Mesendoderm (in vitro differentiated cells): ENCODE measurements around the gene DLG2.

Experiments used
- DNase-seq: peaks from one replicate; pipeline ENCODE4 v3.0.0; 2013
- H2AK5ac ChIP-seq: 2 replicates; pipeline ENCODE4 v1.6.1; 2013; ENCODE audit warnings: low read length, inconsistent platforms
- H2BK120ac ChIP-seq: 2 replicates; pipeline ENCODE4 v1.6.1; 2013; ENCODE audit warnings: low read depth, mild to moderate bottlenecking, low read length, moderate library complexity, mixed read lengths
- H2BK15ac ChIP-seq: replicated peaks from 2 replicates; pipeline ENCODE4 v1.6.1; 2013; ENCODE audit warnings: low read depth, mild to moderate bottlenecking, moderate library complexity
- H2BK5ac ChIP-seq: 2 replicates; pipeline ENCODE4 v1.6.1; 2013; ENCODE audit warnings: low read length, inconsistent platforms
- H3K18ac ChIP-seq: 2 replicates; pipeline ENCODE4 v1.6.1; 2013; ENCODE audit warnings: mild to moderate bottlenecking, low read length, mixed read lengths
- H3K23ac ChIP-seq: one replicate; pipeline ENCODE4 v1.6.1; 2013; ENCODE audit warnings: low read length
- H3K27ac ChIP-seq: 2 replicates; pipeline ENCODE4 v1.5.1; 2013; ENCODE audit warnings: low read depth, mild to moderate bottlenecking, inconsistent platforms, low read length, moderate library complexity
- H3K27me3 ChIP-seq: 2 replicates; pipeline ENCODE4 v1.6.1; 2013; ENCODE audit warnings: low read length, control low read depth, mild to moderate bottlenecking, inconsistent platforms; ENCODE audit not compliant: insufficient read depth, poor library complexity
- H3K36me3 ChIP-seq: 2 replicates; pipeline ENCODE4 v1.6.1; 2013; ENCODE audit warnings: low read length, inconsistent platforms; ENCODE audit not compliant: control insufficient read depth, insufficient read depth
- H3K4ac ChIP-seq: one replicate; pipeline ENCODE4 v1.6.1; 2013; ENCODE audit warnings: low read depth, mild to moderate bottlenecking, low read length, moderate library complexity
- H3K4me1 ChIP-seq: 2 replicates; pipeline ENCODE4 v1.6.1; 2013; ENCODE audit warnings: low read depth, low read length, inconsistent platforms; ENCODE audit not compliant: control insufficient read depth
- H3K4me2 ChIP-seq: 2 replicates; pipeline ENCODE4 v1.6.1; 2013; ENCODE audit warnings: low read length
- H3K4me3 ChIP-seq: 2 replicates; pipeline ENCODE4 v1.5.1; 2013; ENCODE audit warnings: mild to moderate bottlenecking, low read length
- H3K56ac ChIP-seq: one replicate; pipeline ENCODE4 v1.6.1; 2013; ENCODE audit warnings: low read length
- H3K79me1 ChIP-seq: 2 replicates; pipeline ENCODE4 v1.6.1; 2013; ENCODE audit warnings: low read length, inconsistent platforms
- H3K79me2 ChIP-seq: 2 replicates; pipeline ENCODE4 v1.6.1; 2013; ENCODE audit warnings: mild to moderate bottlenecking, low read length; ENCODE audit not compliant: control insufficient read depth, insufficient read depth
- H3K9ac ChIP-seq: 2 replicates; pipeline ENCODE4 v1.6.1; 2013; ENCODE audit warnings: low read length, inconsistent platforms
- H4K5ac ChIP-seq: one replicate; pipeline ENCODE4 v1.6.1; 2013; ENCODE audit warnings: low read length
- H4K8ac ChIP-seq: one replicate; pipeline ENCODE4 v1.6.1; 2013; ENCODE audit warnings: low read depth, mild to moderate bottlenecking, control low read depth, low read length, moderate library complexity
- WGBS: extraction: QIAGEN DNeasy Blood & Tissue Kit; methylation state at CpG from one replicate; pipeline ENCODE4 v1.1.7; 2013; ENCODE audit warnings: low lambda C conversion rate, missing lambda C conversion rate; ENCODE audit not compliant: insufficient coverage; ENCODE audit errors: extremely low coverage; 5-methylcytosine and 5-hydroxymethylcytosine counted together

The DLG2 gene

GRCh38 chr11:85171648-85172257, 455.4 kb downstream of the DLG2 start:
- Histone ChIP-seq H4K5ac (no peak overlapping the region), H3K4ac (no peak overlapping the region), H3K36me3 (no peaks in the 10 kb centered on the region), H4K8ac (no peak overlapping the region), H3K27ac (no peak overlapping the region), H3K79me1 (no peaks in the 10 kb centered on the region), H3K23ac (no peak overlapping the region), H2BK5ac (no peak overlapping the region), H3K4me1 (no peaks in the 10 kb centered on the region), H3K56ac (no peak overlapping the region), H2BK15ac (no peak overlapping the region), H3K4me3 (no peak overlapping the region), H2BK120ac (no peak overlapping the region), H3K18ac (no peak overlapping the region), H3K27me3 (no peaks in the 10 kb centered on the region), H3K9ac (no peak overlapping the region), H3K4me2 (no peak overlapping the region), H2AK5ac (no peak overlapping the region), H3K79me2 (no peaks in the 10 kb centered on the region)
- WGBS = no CpG with 5 or more reads among the region's 6 CpGs
- DNase-seq = peak; percentile 15

DNA sequence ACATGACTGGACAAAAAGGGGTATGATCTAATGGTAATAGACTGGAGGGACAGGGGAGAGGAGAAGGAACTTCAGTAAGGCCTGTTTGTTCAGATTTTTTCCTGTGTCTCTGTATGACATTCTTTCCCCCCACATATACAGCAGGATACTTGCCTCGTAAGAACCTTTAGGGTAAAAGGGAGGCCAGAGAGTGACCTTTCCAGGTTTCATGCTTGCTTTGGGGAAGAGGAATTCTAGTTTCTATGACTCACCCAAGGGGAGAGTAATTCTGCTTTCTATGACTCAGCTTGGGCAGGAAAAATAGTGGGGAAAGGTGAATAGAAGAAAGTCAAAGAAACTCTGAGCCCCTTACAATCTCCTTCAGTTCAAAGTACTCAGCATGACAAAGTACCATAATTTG, 457.0 kb downstream of the DLG2 start:
- no peak overlapping the region for H4K8ac ChIP-seq
- no peak overlapping the region for H3K23ac ChIP-seq
- WGBS = no CpG with 5 or more reads among the region's 1 CpG
- H3K4me3 ChIP-seq = no peak overlapping the region
- no peak overlapping the region for H3K4me2 ChIP-seq
- no peak overlapping the region for H3K56ac ChIP-seq
- H3K27me3 ChIP-seq = no peaks in the 10 kb centered on the region
- H4K5ac ChIP-seq = no peak overlapping the region
- H3K9ac ChIP-seq = no peak overlapping the region
- H3K4ac ChIP-seq = no peak overlapping the region
- peak; percentile 78 for DNase-seq
- H2BK5ac ChIP-seq = no peak overlapping the region
- no peak overlapping the region for H3K18ac ChIP-seq
- no peaks in the 10 kb centered on the region for H3K79me1 ChIP-seq
- H3K36me3 ChIP-seq = no peaks in the 10 kb centered on the region
- no peak overlapping the region for H3K27ac ChIP-seq
- no peaks in the 10 kb centered on the region for H3K79me2 ChIP-seq
- no peak overlapping the region for H2AK5ac ChIP-seq
- no peak overlapping the region for H2BK120ac ChIP-seq
- no peak overlapping the region for H2BK15ac ChIP-seq
- no peaks in the 10 kb centered on the region for H3K4me1 ChIP-seq

- H2AK5ac ChIP-seq = no peak overlapping the region
- no peaks in the 10 kb centered on the region for H3K27me3 ChIP-seq
- no peak overlapping the region for H3K4me2 ChIP-seq
- H3K4ac ChIP-seq = no peak overlapping the region
- no peak overlapping the region for H4K8ac ChIP-seq
- no peak overlapping the region for H3K9ac ChIP-seq
- no peak overlapping the region for H3K4me3 ChIP-seq
- no CpG with 5 or more reads among the region's 1 CpG for WGBS
- DNase-seq = no peak
- H3K79me1 ChIP-seq = no peaks in the 10 kb centered on the region
- H3K23ac ChIP-seq = no peak overlapping the region
- no peaks in the 10 kb centered on the region for H3K4me1 ChIP-seq
- H3K27ac ChIP-seq = no peak overlapping the region
- H2BK120ac ChIP-seq = no peak overlapping the region
- H3K18ac ChIP-seq = no peak overlapping the region
- H4K5ac ChIP-seq = no peak overlapping the region
- no peak overlapping the region for H2BK15ac ChIP-seq
- no peaks in the 10 kb centered on the region for H3K79me2 ChIP-seq
- no peaks in the 10 kb centered on the region for H3K36me3 ChIP-seq
- H2BK5ac ChIP-seq = no peak overlapping the region
- no peak overlapping the region for H3K56ac ChIP-seq
Measured at GRCh38 chr11:85167471-85167870, 459.7 kb downstream of the DLG2 start.

- Histone ChIP-seq H2BK5ac (no peak overlapping the region), H3K18ac (no peak overlapping the region), H3K9ac (no peak overlapping the region), H4K5ac (no peak overlapping the region), H3K79me1 (no peaks in the 10 kb centered on the region), H2BK120ac (no peak overlapping the region), H2AK5ac (no peak overlapping the region), H3K27me3 (no peaks in the 10 kb centered on the region), H3K36me3 (no peaks in the 10 kb centered on the region), H3K56ac (no peak overlapping the region), H3K79me2 (no peaks in the 10 kb centered on the region), H3K4ac (no peak overlapping the region), H3K23ac (no peak overlapping the region), H3K27ac (no peak overlapping the region), H2BK15ac (no peak overlapping the region), H3K4me3 (no peak overlapping the region), H3K4me2 (no peak overlapping the region), H4K8ac (no peak overlapping the region), H3K4me1 (no peaks in the 10 kb centered on the region)
- WGBS = no CpG with 5 or more reads among the region's 1 CpG
- DNase-seq = no peak
Measured at GRCh38 chr11:85167038-85167437, 460.1 kb downstream of the DLG2 start.

DNA sequence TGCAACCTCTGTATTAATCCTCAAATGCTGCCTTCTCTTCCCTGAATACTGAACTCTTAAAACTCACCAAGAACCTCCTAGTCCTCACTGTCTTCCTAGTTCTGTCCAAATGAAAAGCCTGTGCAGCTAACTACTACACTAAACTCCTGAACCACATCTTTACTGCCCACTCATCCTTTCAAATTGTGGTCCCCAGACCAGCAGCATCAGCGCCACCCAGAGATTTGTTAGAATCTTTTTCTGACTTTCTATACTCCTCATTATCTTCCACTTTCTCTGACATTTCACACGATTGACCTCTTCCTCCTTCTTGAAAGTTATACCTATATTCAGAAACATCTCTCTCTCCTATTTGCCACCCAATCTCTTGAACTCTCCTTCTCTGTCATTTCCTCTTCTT, 461.3 kb downstream of the DLG2 start:
- Histone ChIP-seq H3K27ac (no peak overlapping the region), H3K23ac (no peak overlapping the region), H3K18ac (no peak overlapping the region), H3K4ac (no peak overlapping the region), H3K4me1 (no peaks in the 10 kb centered on the region), H2BK120ac (no peak overlapping the region), H3K4me2 (no peak overlapping the region), H3K27me3 (no peaks in the 10 kb centered on the region), H3K4me3 (no peak overlapping the region), H3K79me1 (no peaks in the 10 kb centered on the region), H3K9ac (no peak overlapping the region), H3K79me2 (no peaks in the 10 kb centered on the region), H4K5ac (no peak overlapping the region), H2BK15ac (no peak overlapping the region), H3K36me3 (no peaks in the 10 kb centered on the region), H2BK5ac (no peak overlapping the region), H2AK5ac (no peak overlapping the region), H4K8ac (no peak overlapping the region), H3K56ac (no peak overlapping the region)
- no peak for DNase-seq
- WGBS = no CpG with 5 or more reads among the region's 2 CpGs

DNA sequence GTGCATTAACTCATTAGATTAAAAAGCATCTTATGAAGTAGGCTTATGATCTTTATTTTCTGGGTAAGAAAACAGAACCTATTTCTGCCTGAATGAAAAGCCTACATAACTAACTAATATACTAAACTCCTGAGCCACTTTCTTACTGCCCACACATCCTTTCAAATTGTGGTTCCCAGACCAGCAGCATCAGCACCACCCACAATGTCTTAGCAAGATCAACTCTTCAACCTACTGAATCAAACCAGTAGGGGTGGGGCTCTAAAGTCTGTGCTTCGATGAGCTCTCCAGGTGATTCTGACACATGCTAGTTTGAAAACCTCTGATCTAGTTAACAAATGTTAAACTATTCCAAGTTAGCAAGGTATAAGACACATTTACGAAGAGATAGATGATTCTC, 462.4 kb downstream of the DLG2 start:
- no CpG with 5 or more reads among the region's 2 CpGs for WGBS
- Histone ChIP-seq H3K4ac (no peak overlapping the region), H2BK15ac (no peak overlapping the region)

More for the DNA sequence above, 462.4 kb downstream of the DLG2 start:
- Histone ChIP-seq H3K79me1 (no peaks in the 10 kb centered on the region), H2BK120ac (no peak overlapping the region), H3K18ac (no peak overlapping the region), H3K4me1 (no peaks in the 10 kb centered on the region), H3K27ac (no peak overlapping the region), H3K79me2 (no peaks in the 10 kb centered on the region), H4K8ac (no peak overlapping the region), H2BK5ac (no peak overlapping the region), H3K4me2 (no peak overlapping the region), H3K9ac (no peak overlapping the region), H4K5ac (no peak overlapping the region), H3K4me3 (no peak overlapping the region), H3K23ac (no peak overlapping the region), H3K27me3 (no peaks in the 10 kb centered on the region), H3K56ac (no peak overlapping the region), H3K36me3 (no peaks in the 10 kb centered on the region), H2AK5ac (no peak overlapping the region)
- no peak for DNase-seq
